Hepatocyte (in vitro differentiated cells): ENCODE measurements around the gene KLRC1.

Source experiments
- EZH2 ChIP-seq: fragments of 200-600 bp; sonication (generic); IDR thresholded peaks from 2 replicates; pipeline ENCODE4 v1.6.1; 2016; ENCODE audit warnings: antibody characterized with exemption, mild to moderate bottlenecking, borderline replicate concordance
- TF ChIP-seq, protein P1 (sequence below): fragments of 200-600 bp; sonication (generic); IDR thresholded peaks from 2 replicates; pipeline ENCODE4 v1.5.1; 2016; ENCODE audit warnings: antibody characterized with exemption, mild to moderate bottlenecking; ENCODE audit not compliant: poor library complexity

GRCh38 chr12:10454531-10454930 lies 1.4 kb upstream of the KLRC1 start:
- TF ChIP-seq, protein P1, sequence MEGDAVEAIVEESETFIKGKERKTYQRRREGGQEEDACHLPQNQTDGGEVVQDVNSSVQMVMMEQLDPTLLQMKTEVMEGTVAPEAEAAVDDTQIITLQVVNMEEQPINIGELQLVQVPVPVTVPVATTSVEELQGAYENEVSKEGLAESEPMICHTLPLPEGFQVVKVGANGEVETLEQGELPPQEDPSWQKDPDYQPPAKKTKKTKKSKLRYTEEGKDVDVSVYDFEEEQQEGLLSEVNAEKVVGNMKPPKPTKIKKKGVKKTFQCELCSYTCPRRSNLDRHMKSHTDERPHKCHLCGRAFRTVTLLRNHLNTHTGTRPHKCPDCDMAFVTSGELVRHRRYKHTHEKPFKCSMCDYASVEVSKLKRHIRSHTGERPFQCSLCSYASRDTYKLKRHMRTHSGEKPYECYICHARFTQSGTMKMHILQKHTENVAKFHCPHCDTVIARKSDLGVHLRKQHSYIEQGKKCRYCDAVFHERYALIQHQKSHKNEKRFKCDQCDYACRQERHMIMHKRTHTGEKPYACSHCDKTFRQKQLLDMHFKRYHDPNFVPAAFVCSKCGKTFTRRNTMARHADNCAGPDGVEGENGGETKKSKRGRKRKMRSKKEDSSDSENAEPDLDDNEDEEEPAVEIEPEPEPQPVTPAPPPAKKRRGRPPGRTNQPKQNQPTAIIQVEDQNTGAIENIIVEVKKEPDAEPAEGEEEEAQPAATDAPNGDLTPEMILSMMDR = no peak
- TF ChIP-seq EZH2 = no peak
